Lung microvascular endothelial cell (primary cell): ENCODE measurements around the gene LRP8. TPM values are rescaled to one million over a fixed set of nuclear protein-coding genes. Genes with fewer than 3 reads are reported as not detected.
"Not testable (repeated sequence)": the region's sequence is repeated elsewhere in the genome, so short reads cannot be mapped to it uniquely, and the experiment has no call there.

Experiments used
- DNase-seq, 2 donors: peaks; one replicate each; pipeline versions ENCODE4 v3.0.0 to v3.0.0-alpha.2; 2010; ENCODE audit warnings: low read depth in 2 of 2
- total RNA-seq: library from RNA; depleted of rRNA; stranded (reverse); fragments of >200 nt; gene quantifications from 2 replicates; pipeline ENCODE4 v1.2.1, GENCODE V29; 2014

LRP8 gene
- total RNA-seq, 1 donor from 2014 or later: 7.7 TPM

DNA sequence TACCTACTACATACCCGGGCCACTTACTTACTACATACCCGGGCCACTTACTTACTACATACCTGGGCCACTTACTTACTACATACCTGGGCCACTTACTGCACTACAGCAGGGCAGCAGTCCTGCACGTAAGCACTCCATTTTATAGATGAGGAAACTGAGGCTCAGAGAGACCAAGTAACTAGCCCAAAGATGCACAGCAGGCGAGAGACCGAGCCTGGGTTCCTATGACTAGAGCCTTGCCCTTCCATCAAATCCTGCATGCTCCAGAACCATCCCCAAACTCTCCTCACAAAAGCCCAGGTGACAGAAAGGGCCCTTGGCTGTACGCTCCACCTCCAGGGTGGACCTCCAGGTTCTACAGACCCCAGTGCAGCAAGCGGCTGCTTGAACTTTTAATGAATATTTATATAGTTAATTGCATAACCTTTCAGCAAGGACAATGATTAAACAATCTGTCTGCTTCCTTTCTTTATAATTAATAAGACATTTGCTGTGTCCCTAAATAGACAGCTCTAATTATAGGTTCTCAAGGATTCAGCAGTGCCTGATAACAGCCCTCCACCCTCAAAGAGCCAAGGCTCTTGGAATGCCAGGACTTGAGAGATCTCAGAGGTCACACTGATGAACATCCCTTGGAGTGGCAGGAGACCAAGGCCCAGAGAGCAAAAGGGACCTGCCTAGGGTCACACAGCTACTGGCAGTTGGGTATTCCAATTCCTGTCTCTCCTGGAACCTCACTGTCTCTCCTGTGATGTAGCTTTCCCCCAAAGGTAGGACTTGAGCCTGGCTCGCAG lies 43.4 kb downstream of the LRP8 start:
- no peak for DNase-seq

DNA sequence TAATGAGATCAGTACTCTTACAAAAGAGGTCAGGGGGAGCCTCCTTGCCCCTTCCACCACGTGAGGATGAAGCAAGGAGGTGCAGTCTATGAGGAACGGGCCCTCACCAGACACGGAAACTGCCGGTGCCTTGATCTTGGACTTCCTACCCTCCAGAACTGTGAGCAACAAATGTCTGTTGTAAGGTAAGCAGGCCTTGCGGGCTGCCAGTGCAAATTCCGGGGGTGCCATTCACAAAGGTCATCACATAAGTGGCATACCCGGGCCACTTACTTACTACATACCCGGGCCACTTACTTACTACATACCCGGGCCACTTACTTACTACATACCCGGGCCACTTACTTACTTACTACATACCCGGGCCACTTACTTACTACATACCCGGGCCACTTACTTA lies 44.7 kb downstream of the LRP8 start:
- DNase-seq: not testable (repeated sequence)

DNA sequence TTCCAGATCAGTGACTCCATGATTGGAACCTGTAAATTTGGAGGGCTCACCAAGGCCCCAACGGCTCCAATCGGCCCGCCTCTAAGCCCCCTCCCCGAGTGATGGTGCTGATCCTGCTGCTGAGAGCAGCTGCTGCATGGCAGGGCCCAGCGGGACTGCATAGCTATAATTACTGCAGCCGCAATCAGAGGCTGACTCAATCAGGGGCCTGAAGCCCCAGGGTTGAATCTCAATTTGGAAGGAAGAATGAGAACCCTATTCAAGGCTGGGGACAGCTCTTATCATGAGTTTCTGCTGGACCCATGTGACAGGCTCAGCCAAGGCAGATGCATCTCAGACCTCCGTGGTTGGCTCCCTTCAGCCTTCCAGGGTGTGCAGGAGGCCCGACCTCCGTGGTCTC lies 46.7 kb downstream of the LRP8 start:
- no peak for DNase-seq

DNA sequence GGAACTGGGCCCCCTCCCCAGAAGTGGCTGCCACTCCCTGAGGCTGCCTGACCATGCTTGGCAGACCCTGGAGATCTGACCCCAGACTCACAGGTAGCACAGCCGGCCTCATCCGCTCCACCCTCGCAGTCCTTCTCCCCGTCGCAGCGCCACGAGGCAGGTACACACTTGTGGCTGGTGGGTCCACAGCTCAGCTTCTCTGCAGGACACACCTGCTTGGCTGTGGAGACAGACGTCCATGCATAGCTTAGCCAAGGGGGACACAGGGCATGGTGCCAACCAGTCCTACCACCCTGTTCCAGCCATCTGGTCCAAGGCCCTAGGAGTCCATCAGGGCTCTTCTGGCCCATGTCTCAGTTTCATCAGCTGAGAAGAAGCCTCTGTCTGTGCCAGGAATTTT lies 47.4 kb downstream of the LRP8 start:
- DNase-seq: no peak

DNA sequence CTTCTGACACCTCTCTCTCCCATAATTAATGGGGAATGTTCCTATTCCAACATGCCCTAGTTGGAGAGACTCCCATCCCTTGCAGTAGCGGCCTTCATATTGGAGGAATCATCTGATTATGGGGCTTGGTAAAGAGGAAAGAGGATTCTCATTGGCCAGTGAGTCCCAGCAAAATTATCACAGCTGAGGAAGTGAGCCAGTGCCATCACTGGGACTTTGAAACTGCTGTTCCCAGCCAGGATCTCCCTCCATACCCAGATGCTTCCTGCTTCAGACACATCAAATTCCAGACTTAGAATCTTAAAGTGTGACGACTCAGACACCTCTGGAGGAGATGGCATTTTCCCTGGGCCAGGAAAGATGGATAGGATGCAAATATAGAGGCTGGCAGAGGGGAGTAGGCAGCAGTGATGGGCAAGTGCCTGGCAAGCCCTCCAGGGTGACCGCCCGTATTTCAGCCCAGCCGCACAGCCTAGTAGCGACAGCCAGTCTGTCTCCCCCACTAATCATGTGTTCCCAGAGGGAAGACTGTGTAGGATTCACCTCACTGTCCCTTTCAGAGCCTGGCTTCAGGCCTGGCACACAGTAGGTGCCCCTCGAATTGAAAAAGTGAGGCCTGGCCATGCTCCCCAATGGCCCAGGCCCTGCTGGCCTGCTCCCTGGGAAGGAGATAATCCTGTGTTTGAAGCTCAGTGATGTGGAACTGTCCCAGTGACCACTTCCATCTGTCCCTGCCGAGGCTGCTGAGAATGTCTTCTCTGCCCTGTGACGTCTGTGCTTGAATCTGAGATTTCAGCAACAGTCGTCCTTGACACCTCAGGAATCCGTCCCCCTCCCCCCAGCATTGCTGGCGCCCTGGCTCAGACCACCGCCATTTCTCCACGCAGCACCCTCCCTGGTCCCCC lies 48.3 kb downstream of the LRP8 start:
- DNase-seq: no peak

DNA sequence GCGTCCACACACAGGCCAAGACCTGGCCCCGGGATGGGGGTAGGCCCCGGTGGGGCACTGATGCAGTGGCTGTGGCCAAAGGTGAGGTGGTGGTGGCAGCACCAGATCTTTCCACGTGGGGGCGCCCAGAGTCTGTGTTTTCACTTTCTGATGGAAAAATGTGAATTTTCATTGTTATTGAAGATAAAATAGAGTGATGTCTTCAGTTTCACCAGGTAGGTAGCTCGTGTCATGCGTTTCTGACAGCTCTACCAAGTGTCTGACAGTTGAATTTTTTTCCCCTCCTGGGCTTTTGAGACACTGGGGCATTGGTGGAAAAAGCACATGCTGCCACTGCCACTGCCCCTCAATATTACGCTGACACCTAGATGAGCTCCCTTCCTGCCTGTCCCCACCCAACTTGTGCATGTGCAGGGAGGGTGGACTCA lies 49.6 kb downstream of the LRP8 start:
- peak; percentile 34 to 45 for DNase-seq

DNA sequence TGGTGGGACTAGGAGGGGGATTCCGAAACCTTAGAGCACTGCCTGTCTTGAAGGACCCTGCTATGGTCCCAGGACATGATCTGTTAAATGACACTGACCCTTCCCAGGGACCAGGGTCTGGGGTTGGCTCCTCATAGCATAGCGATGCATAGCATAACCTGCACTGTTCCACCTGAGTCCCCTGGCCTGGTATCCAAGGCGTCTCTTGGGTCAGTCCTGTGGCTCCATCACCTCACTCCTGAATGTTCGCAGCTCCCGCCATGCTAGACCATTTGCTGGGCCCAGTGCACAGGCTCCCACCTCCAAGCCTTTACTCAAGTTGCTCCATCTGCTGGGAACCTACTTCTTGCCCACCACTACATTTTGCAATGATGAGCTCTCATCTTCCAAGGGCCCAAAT lies 50.5 kb downstream of the LRP8 start:
- DNase-seq: no peak

DNA sequence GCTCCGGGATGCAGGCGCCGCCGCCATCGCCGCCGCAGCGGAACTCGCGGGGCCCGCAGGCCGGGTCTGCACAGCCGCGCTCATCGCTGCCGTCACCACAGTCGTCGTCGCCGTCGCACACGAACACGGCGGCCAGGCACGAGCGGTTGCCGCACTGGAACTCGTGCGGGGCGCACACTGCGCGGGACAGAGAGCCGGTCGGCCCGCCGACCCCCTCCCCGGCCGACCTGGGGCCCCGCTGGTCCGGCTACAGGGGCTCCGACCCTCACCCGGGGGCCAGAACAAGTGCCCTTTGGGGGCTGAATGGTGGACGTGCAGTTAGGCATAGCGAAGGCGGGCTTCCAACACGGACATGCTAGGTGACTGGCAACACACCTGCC lies 51.0 kb downstream of the LRP8 start:
- no peak for DNase-seq

DNA sequence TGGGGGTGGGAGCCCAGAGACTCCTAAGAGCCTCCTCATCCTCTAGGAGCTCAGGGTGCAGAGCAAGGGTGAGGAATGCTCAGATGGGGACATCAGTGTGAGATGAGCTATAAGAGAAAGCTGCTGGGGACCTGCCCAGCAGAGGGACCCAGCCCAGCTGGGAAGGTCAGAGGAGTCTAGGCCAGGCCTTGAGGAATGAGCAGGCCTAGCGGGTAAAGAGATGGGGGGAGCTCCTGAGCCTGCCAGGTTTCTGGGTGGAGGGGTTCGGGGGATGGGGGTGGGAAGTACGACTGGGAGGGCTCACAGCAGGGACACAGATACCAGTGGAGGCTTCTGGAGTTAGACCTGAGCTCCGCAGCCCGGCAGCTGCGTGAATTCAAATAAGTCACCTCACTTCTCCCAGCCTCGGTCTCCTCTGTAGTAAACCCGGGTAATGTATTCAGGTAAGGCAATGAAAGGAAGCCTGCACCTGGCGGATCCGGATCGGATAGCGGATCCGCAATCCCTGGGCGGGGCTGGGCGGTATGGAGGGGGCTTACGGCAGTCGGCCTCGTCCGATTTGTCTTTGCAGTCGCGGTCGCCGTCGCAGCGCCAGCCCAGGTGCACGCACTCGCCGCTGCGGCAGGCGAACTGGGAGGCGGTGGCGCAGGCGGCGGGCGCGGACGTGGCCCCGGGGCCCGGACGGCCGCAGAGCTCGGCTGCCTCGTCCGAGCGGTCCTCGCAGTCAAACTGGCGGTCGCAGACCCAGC lies 51.5 kb downstream of the LRP8 start:
- DNase-seq: no peak

DNA sequence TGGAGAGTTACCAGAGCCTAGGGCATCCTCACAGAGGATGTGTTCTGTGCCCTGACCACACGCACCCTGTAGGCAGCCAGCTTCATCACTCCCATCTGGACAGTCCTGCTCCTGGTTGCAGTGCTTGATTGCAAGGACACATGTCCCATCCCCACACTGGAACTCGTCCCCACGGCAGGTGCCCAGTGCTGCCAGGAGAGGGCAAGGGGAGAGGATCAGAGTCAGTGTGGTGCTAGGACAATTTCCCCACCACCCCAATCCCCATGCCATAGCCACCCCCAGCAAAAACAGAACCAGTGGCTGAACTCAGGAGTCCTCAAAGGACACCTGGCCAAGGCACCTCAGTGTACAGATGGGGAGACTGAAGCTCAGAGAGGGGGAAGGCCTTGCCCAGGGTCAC lies 52.3 kb downstream of the LRP8 start:
- DNase-seq: no peak

DNA sequence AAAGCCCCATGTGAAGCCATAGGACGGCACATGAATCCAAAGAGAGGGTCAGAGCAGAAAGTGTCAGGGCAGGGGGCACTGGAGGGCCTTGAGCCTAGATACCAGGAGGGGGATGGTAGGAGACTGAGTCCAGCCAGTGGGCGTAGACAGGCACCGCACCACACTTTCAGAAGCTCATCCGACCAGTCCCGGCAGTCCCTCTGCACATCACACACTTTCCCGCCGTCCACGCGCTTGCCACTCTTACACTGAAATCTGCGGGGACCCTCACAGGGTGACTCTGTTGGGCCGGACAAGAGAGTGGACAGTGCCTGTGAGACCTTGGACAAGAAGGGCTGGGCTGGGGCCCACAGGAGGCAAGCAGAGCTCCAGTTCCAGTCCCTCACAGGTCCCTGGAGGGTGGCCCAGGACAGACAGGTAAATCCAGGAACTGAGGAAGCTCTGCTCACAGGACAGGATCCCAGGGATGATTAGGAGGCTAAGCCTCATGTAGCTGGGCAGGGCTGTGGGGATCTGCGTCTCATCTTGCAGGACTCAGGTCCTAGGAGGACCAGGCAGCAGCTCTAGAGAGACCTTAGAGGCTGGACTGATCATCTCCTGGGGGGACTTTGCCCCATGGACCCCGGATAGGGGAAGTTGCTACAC lies 53.2 kb downstream of the LRP8 start:
- no peak for DNase-seq

DNA sequence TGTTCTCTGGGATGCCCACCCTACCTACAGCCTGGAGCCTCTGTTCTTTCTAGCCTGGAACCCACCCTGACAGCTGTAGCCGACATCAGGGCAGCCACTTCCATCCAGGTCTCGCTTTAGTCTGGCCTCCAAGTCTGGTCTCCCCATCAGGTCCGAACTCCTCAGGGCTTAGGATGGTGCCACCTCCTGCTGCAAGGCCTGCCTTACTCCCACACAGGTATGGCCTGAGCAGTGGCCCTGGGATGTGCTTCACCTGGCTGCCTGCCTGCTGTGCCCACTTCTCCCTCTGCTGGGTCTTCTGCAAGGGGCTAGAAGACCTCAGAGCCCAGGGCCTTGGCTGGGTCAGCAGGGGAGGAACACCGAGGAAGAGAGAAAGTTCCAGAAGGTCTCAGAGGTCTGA lies 53.8 kb downstream of the LRP8 start:
- no peak for DNase-seq

DNA sequence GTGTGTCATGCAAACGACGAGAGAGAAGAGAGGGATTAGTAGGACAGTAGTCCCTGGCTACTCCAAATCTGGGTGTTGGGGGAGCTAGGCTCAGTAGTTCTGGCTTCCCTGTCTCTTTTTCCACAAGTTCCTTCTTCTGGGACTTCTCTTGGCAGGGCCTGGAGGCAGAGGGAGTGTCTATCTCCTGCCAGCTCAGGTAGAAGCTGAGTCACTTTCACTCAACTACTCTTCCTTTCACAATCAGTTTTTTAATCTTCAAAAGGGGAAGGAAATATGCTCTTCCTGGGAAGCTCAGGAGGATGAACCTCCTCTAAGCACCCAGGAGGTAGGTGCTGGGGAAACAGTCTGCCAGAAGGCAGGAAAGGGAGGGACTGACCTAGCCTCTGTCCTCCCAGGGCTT lies 54.3 kb downstream of the LRP8 start:
- no peak for DNase-seq

DNA sequence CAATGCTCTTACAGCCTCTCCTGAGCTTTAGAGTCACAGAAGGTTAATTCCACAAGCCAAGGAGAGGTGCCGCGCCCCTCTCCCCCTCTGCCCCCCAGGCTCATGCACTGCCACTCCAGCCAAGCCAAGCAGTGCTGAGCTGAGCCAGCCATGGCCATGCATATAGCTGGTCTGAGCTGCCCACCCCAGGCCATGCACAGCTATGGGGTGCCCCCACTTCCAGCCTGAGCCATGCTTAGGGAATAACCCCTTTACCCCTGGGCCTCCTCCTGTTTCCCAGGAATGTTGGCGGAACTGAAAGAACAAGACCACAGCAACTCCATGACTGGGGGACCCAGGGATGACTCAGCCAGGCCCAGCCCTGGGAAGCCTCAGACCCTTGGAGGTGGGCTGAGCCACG lies 55.5 kb downstream of the LRP8 start:
- DNase-seq: no peak

DNA sequence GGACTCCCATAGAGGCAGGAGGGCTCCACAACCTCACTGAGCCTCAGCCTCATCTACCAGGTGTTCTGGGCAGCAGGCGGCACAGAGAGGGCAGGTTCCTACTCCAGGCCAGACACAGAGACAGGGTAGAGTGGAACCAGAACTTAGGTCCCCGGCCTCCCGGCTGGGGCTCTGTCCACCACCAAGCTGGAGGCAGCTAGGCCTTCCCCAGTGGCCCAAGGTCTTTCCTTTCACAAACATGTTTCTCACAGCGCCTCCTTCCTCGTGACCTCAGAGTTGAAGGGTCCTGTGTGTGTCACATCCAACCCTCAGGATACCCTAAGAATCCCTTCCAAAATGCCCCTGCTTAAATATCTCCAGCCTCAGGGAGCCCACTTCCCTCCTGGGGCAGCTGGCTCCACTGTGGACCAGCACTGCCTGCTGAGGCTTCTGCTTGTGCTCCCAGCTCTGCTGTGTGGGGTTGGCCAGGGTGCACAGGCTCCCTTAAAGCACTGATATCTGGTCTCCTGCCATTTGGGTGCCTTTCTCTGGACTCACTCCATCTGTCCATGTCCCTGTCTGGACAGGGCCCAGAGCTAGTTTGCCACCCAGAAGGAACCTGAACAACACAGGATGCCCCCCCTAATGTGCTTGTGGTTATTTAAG lies 56.3 kb downstream of the LRP8 start:
- no peak for DNase-seq

DNA sequence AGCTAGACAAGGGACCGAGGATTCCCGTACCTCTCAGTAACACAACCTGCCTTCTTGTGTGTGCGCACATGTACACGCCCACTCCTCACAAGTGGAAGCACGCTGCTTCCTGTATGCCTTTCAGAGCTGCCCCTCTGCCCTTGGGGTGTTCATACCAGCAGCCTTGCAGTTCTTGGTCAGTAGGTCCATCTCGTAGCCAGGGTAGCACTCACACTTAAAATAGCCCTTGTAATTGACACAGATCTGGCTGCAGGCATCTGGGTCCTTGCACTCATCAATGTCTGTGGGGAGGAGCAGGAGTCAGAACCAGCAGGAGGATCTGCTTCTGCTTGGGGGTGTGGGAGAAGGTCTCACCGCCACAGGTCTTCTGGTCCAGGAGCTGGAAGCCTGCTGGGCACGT lies 57.0 kb downstream of the LRP8 start:
- no peak for DNase-seq

DNA sequence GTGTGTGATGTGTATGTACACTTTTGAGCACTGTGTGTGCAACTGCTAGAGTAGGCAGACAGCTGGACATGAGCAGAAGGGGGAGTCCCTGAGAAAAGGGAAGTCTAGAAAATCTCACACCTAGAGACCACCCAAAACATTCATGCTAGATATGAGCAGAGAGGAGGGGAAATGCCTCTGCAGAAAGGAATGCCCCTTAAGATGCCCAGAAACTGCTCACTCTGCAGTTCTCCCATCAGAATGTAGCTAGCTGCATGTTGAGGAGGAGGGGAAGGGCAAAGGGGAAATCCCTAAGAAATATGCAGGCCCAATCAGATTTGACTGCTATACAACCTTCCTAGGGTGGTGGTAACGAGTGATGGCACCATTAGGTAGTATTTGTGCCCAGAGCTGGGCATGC lies 57.8 kb downstream of the LRP8 start:
- DNase-seq: no peak

DNA sequence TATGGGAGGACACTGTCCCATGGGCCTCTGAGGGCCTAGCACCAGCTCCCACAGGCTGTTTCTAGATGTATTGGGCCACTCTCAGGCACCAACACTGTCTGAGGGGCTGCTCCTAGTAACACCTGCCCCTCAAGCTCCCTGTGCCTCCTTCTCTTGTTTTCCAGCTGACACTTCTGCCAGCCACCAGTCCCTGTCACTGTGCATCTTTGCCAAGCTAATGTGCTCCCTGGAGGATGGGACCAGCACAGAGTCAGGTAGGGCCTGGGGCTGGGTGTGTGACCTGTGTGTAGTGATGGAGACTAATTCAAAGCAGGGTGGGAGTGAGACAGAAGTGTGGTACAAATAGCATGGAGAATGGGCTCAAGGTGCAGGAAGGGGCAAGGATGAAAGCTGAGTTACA lies 60.1 kb downstream of the LRP8 start:
- DNase-seq: no peak

DNA sequence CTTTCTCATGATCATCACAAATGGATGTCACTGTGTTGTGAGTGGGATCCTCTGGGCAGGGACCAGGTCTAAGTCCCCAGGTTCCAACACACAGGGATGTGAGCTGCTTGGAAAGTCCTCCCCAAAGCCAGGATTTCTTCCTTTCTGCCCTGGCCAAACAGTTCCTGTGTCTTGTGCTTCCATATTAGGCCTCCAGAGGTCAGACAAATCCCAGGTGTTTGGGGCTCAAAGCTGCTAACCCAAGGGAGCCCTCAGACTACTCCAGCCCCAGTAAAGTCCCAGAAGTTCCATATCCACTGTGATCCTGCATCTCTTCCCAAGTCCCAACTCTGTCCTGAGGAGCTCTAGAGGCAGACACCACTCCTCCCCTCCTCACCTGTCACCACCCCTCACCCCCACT lies 61.8 kb downstream of the LRP8 start:
- peak in 1 of 2 donors; percentile 25 for DNase-seq

DNA sequence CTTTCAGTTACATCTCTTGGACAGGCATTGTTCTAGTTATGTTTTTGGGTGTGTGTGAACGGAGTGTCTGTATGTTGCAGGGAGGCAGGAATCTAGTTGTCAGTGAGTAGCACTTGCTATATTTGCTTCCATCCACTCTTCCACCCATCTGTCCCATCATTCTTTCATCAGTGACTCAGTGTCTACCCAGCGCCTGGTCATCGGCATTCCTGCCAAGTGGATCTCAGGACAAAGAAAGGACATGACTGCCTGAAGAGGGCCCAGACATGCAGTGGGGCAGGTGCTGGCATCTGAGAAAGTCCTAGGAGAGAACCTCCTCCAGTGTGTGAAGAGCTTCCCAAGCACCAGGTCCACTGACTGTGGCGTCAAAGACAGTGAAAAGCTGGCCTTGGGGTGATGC lies 62.3 kb downstream of the LRP8 start:
- no peak for DNase-seq

DNA sequence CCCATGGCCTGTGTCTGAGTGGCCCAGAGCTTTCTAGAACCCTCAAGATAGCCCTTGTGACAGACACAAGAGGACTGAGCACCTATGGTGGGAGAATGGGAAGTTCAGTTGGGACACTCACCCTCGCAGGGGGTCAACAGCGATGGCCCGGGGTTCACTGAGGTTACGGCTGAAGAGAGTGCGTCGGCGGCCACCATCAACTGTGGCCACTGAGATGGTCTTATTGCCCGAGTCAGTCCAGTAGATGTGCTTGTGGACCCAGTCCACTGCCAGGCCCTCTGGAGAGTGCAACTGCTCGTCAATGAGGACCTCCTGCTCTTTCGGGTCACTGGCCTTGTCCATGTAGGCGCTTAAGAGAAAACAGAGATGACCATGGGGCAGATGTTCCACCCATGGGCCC lies 63.8 kb downstream of the LRP8 start:
- DNase-seq: no peak
